ENCODE measurements around the gene ZFAND2B. TPM values are rescaled to one million over a fixed set of nuclear protein-coding genes. Genes with fewer than 3 reads are reported as not detected.
"Not testable (repeated sequence)": the region's sequence is repeated elsewhere in the genome, so short reads cannot be mapped to it uniquely, and the experiment has no call there.

ZFAND2B gene
- total RNA-seq, 1 experiment from 2014 or later: 19.5 TPM

- TF ChIP-seq ERG (CRISPR knock-in tag; IDR thresholded peaks at IDR 0.05): no peak
Observed at GRCh38 chr2:219253753-219254589, 47.4 kb downstream of the ZFAND2B start, which contains the start of gene TUBA4A (continued).

- POLR2A ChIA-PET: interaction anchor here (1.0 to 2.5 kb wide), 5 partner anchors 10 to 36 kb away, joined by 3 to 15 read pairs (median 8); partner anchors contain the start of genes ABCB6, DNAJB2, GLB1L and STK16
- no peak for ATAC-seq
- peaks cover 18% of the 10 kb centered on the region for H3K4me1 Mint-ChIP-seq
- TF ChIP-seq TEAD4 (CRISPR knock-in tag; IDR thresholded peaks at IDR 0.05): no peak
- no peak for TF ChIP-seq PREB (CRISPR knock-in tag; IDR thresholded peaks at IDR 0.05; ENCODE audit: borderline replicate concordance)
- TF ChIP-seq ZNF232 (CRISPR knock-in tag; IDR thresholded peaks at IDR 0.05): no peak
- TF ChIP-seq PRDM15 (CRISPR knock-in tag; IDR thresholded peaks at IDR 0.05): no peak
- no peak for TF ChIP-seq FOXJ3 (CRISPR knock-in tag; IDR thresholded peaks at IDR 0.05; ENCODE audit: borderline replicate concordance)
- no peak for TF ChIP-seq JAZF1 (CRISPR knock-in tag; IDR thresholded peaks at IDR 0.05)
- TF ChIP-seq RORB (CRISPR knock-in tag; IDR thresholded peaks at IDR 0.05): no peak
- TF ChIP-seq TEAD1 (CRISPR knock-in tag; IDR thresholded peaks at IDR 0.05): no peak
- TF ChIP-seq ZNF532 (CRISPR knock-in tag; IDR thresholded peaks at IDR 0.05; ENCODE audit: borderline replicate concordance): no peak
- TF ChIP-seq GRHL2 (CRISPR knock-in tag; IDR thresholded peaks at IDR 0.05; ENCODE audit: insufficient replicate concordance, severe bottlenecking): no peak
- no peak for TF ChIP-seq ZNF416 (CRISPR knock-in tag; IDR thresholded peaks at IDR 0.05)
- no peak overlapping the region for H3K27ac Mint-ChIP-seq
- H3K27me3 Mint-ChIP-seq (ENCODE audit: low read depth): peaks cover 72% of the 10 kb centered on the region
- no peak for DNase-seq (ENCODE audit: low spot score)
- peak overlapping the region; percentile 77 for H3K4me3 Mint-ChIP-seq
- H3K9me3 Mint-ChIP-seq: no peaks in the 10 kb centered on the region
- H3K36me3 Mint-ChIP-seq: peaks cover 13% of the 10 kb centered on the region; the same call in 1 of the 2 replicates
- CTCF ChIA-PET: interaction anchor here (1.1 to 4.7 kb wide), 4 partner anchors 10 to 225 kb away, joined by 4 to 33 read pairs (median 12); partner anchors contain the start of genes GLB1L and STK16
Observed at GRCh38 chr2:219254590-219255201, 48.1 kb downstream of the ZFAND2B start.

- H3K27me3 Mint-ChIP-seq (ENCODE audit: low read depth): peaks cover 75% of the 10 kb centered on the region
- not testable (repeated sequence) for H3K9me3 Mint-ChIP-seq; ATAC-seq; H3K4me3 Mint-ChIP-seq; H3K27ac Mint-ChIP-seq; H3K4me1 Mint-ChIP-seq; H3K36me3 Mint-ChIP-seq; DNase-seq (ENCODE audit: low spot score)
- ChIA-PET POLR2A (interaction anchor here (1.2 kb wide), 1 partner anchor 41 kb away, joined by 5 read pairs; no protein-coding TSS in a partner anchor), CTCF (interaction anchor here (1.0 kb wide), 1 partner anchor 19 kb away, joined by 4 read pairs; the partner anchor contains the start of gene DNAJB2)
Observed at GRCh38 chr2:219258942-219259341, 52.4 kb downstream of the ZFAND2B start.
